AG10803 (cell line): Measurements from ENCODE around the gene LSAMP.
A peak's percentile ranks its signal among the peaks of the same experiment; 100 is the strongest.

Experiments used
- DNase-seq: peaks from one replicate; pipeline ENCODE4 v3.0.0; 2010; ENCODE audit warnings: low read depth
- H3K4me3 ChIP-seq: 2 replicates; pipeline ENCODE4 v1.5.1; 2011; ENCODE audit warnings: mild to moderate bottlenecking, low read length, control low read depth
- TF ChIP-seq, protein P1 (sequence below): conservative IDR thresholded peaks from 2 replicates; pipeline ENCODE4 v1.5.1; 2011; ENCODE audit warnings: mild to moderate bottlenecking, low read length, control low read depth, inconsistent platforms

LSAMP gene

DNA sequence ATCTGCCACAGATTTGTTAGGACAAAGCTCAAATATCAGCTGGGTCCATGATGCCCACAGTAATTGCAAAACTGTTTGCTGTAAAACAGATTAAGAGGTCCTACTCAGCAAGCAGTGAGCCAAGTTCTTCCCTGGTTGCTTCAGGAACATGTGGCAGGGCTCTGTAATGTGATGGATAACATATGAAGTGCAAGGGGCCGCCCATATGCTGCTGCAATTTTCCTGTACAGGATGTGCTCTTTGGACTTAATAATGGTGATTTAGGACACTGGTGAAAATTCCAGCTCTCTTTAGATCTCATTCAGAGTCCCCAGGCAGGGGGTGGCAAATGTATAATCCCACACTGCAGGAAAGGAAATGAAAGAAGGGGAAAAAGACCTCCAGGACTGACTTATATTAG is 289.4 kb downstream of the LSAMP start:
- DNase-seq = peak; percentile 35
- H3K4me3 ChIP-seq = no peak overlapping the region
- TF ChIP-seq, protein P1, sequence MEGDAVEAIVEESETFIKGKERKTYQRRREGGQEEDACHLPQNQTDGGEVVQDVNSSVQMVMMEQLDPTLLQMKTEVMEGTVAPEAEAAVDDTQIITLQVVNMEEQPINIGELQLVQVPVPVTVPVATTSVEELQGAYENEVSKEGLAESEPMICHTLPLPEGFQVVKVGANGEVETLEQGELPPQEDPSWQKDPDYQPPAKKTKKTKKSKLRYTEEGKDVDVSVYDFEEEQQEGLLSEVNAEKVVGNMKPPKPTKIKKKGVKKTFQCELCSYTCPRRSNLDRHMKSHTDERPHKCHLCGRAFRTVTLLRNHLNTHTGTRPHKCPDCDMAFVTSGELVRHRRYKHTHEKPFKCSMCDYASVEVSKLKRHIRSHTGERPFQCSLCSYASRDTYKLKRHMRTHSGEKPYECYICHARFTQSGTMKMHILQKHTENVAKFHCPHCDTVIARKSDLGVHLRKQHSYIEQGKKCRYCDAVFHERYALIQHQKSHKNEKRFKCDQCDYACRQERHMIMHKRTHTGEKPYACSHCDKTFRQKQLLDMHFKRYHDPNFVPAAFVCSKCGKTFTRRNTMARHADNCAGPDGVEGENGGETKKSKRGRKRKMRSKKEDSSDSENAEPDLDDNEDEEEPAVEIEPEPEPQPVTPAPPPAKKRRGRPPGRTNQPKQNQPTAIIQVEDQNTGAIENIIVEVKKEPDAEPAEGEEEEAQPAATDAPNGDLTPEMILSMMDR = no peak

DNA sequence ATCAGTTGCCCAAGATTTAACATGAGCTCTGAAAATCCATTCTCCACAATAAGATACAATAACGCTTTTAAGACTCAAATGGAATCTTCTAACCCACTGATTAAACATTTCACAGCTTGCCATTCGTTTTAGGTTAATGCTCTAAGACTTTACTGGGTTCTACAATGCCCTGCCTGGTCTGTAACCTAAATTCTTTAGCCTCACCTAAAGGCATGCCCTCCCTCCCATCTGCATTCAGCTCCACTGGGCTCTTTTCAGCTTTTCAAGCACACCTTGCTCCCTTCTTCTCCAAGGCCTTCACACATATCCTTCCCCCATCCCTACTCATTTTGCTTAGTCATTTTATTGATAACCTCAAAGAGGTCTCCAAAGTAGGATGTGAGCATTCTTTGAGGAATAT is 290.9 kb downstream of the LSAMP start:
- H3K4me3 ChIP-seq = no peak overlapping the region
- DNase-seq = no peak
- TF ChIP-seq, protein P1 = no peak

DNA sequence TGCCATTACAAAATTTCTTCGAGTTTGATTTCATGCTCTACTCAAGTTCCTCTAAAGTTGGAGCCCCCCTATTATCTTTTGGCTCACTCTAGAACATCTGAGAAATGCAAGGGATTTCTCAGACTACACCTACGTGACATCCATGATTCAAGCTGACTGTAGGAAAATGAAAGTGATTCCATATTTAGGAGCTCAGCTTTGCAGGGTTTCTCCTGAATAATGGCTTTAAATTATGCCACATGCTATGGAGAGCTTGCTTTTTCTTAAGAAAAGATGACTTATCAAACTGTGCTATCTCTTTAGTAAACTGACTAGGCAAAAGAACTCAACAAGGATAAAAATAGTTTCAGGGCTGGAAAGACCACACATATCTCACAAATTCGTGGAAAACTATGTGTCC is 292.1 kb downstream of the LSAMP start:
- no peak for DNase-seq
- peak overlapping the region; percentile 7; the same call in 1 of the 2 replicates for H3K4me3 ChIP-seq
- TF ChIP-seq, protein P1 = no peak

DNA sequence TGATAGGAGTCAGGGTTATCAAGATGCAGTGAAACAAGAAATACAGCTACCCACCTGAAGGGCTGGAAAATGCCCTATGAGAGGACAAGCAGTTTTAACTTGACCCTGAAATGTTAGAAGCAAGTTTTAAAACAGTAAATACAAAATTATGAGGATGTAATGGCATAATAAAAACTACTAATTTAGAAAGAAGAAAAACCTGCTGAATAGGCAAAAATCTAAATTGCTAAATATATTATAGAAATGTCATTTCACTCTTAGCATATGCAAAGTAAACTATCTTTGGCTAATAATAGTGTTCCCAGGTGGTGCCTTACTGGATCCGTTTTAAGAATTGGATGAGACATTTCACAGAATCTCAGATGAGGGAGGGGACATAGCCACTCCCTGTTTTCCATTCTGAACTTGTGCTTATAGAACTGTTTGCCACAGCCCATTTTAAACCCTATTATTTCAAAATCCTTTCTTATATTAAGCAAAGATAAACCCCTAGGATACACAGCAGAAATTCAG is 294.6 kb downstream of the LSAMP start:
- no peak overlapping the region for H3K4me3 ChIP-seq
- DNase-seq = no peak
- TF ChIP-seq, protein P1 = no peak

DNA sequence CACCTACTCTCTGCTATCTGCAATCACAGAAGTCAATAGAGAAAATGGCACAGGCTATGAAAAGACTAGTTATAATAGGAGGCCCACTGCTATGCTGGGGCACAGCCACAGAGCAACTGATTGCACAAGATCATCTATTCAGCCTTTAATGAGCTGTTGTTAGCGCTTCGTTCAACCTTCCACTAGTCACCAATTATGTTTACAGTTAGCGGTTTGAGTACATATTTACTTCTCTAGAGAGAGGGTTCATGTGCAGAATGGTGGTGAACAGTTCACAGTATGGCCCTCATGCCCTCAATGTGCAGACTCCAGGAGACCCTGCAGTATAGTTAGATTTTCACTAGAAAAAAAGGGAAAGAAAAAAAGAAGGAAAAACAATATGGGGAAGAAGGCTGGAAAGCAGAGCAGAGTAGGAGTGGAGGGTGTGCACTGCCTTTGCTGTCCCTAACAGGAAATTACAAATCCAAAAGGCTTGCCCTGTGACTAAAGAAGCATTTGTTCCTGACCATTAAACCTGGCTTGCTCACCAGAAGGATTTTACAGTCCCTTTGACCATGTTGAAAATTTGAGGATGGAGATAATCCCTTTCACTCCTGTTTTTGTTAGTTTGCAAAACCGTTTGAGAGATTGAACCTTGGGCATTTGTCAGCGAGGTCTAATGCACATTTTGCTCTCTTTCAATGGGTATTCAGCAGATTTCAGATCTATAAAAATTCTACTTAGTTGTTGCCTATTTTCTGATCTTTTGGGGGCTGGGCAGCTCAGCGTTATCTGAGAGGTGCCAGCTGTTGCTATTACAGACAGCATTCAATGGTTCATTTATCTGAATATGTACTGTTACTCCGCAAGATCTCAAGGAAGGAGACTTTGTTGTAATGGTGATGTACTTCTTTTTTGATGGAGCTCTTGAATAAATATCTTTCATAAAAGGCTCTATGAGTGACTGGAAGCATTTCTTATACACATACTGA is 296.1 kb downstream of the LSAMP start:
- no peak overlapping the region for H3K4me3 ChIP-seq
- TF ChIP-seq, protein P1 = no peak
- DNase-seq = no peak

DNA sequence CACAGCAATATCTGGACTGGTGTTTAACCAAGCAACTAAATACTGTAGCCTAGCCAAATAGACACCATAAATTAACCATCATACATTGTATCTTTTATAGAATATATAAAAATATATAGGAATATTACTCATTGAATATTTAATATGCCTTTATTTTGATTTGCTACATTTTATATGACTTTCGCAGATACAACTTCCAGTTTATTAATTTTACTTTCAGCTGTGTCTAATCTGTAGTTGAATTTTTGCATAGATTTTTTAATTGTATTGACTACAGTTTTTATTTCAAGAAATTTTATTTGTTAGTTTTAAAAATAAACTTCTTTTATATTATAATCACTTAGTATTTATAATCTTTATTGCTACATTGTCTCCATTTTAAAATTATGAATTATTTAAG is 299.7 kb downstream of the LSAMP start:
- DNase-seq = no peak
- TF ChIP-seq, protein P1 = no peak
- H3K4me3 ChIP-seq = no peak overlapping the region

DNA sequence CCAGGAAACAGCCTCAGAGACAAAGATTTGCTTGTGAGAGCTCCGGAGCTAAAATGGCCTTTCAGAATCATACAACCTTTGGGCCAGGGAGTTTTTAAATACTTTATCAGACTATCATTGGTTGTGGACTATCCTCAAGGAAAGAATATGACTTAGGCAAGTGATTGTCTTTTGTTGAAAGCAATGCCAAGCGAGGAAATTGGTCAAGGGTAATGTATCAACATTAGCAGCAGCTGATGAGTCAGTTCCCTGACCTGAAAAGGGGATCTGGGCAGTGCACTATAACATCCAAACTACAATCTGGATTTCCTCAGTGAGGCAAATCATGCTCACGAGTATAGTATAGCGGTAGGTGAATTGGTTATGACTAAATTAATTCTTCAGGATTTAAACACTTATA is 303.6 kb downstream of the LSAMP start:
- TF ChIP-seq, protein P1 = no peak
- no peak overlapping the region for H3K4me3 ChIP-seq
- no peak for DNase-seq
